Ovary (tissue), 3 donors: ENCODE data around the gene ACAP2.

ENCODE experiments used
- CTCF ChIP-seq, 3 donors: fragments of 450-650 bp in 2 of 3; fragments of 200-600 bp in 1 of 3; IDR thresholded peaks; one replicate each; pipeline versions ENCODE4 v1.5.1 to v1.8.0; 2016 to 2022; ENCODE audit warnings: antibody characterized with exemption in 3 of 3, mild to moderate bottlenecking in 1 of 3
- POLR2A ChIP-seq: fragments of 450-650 bp; IDR thresholded peaks from one replicate; pipeline ENCODE4 v1.6.1; 2017; ENCODE audit warnings: antibody characterized with exemption, mild to moderate bottlenecking, moderate library complexity
- donor health status: DM: no; HTN: no; CAD: no.

GRCh38 chr3:195269375-195270078, 173.3 kb downstream of the ACAP2 start:
- TF ChIP-seq POLR2A (no peak), CTCF (IDR thresholded peaks at IDR 0.05) (no peak)
